Right atrium auricular region (tissue), 2 donors: ENCODE data around the gene PFAS. TPM values are rescaled to one million over a fixed set of nuclear protein-coding genes. Genes with fewer than 3 reads are reported as not detected.

ENCODE experiments used
- DNase-seq: peaks from one replicate; pipeline ENCODE4 v3.0.0-alpha.2; 2019; ENCODE audit warnings: low spot score
- H3K27ac ChIP-seq, 2 donors: fragments of 200-600 bp; sonication (generic); 1 replicate in 1 of 2; 2 replicates in 1 of 2; pipeline ENCODE4 v1.5.1; 2016 to 2019
- H3K27me3 ChIP-seq, 2 donors: fragments of 200-600 bp; sonication (generic); one replicate each; pipeline versions ENCODE4 v1.5.1 to v1.6.0; 2017 to 2019
- H3K36me3 ChIP-seq: fragments of 200-600 bp; sonication (generic); one replicate; pipeline ENCODE4 v1.5.1; 2016
- H3K4me1 ChIP-seq, 2 donors: fragments of 200-600 bp; sonication (generic); one replicate each; pipeline versions ENCODE4 v1.5.1 to v1.6.0; 2017 to 2019
- H3K4me3 ChIP-seq, 2 donors: fragments of 200-600 bp; sonication (generic); 1 replicate in 1 of 2; 2 replicates in 1 of 2; pipeline ENCODE4 v1.5.1; 2017 to 2019; ENCODE audit warnings: mild to moderate bottlenecking in 1 of 2, moderate library complexity in 1 of 2
- H3K9me3 ChIP-seq, 2 donors: fragments of 200-600 bp; sonication (generic); one replicate each; pipeline ENCODE4 v1.5.1; 2019
- total RNA-seq, 2 donors: library from RNA; depleted of rRNA; stranded (reverse); fragments of >200 nt; gene quantifications; one replicate each; pipeline ENCODE4 v1.1.0, GENCODE V29; 2016
- TF ChIP-seq, protein P1 (sequence below), 2 donors: fragments of 200-600 bp; sonication (generic); IDR thresholded peaks; one replicate each; pipeline ENCODE4 v1.5.1; 2019; ENCODE audit warnings: antibody characterized with exemption in 2 of 2

PFAS gene
- total RNA-seq, 2 donors from 2014 or later = 4.4 to 5.3 TPM

DNA sequence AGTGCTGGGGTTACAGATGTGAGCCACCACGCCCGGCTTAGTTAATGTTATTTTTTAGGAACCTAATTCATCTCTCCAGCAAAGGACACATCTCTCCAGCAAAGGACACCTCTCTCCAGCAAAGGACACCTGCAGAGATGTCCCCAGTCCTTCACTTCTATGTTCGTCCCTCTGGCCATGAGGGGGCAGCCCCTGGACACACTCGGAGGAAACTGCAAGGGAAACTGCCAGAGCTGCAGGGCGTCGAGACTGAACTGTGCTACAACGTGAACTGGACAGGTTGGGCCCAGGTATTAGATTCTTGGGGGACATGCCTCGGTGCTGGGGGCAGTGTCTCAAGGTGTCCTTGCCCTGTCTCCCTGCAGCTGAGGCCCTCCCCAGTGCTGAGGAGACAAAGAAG lies 4.7 kb downstream of the PFAS start:
- Histone ChIP-seq H3K4me3 (no peak overlapping the region), H3K36me3 (peaks cover 39% of the 10 kb centered on the region), H3K4me1 (peaks cover 0 to 8% of the 10 kb centered on the region in 2 donors), H3K27ac (no peak overlapping the region), H3K9me3 (no peaks in the 10 kb centered on the region), H3K27me3 (no peaks in the 10 kb centered on the region)
- no peak for DNase-seq
- TF ChIP-seq, protein P1, sequence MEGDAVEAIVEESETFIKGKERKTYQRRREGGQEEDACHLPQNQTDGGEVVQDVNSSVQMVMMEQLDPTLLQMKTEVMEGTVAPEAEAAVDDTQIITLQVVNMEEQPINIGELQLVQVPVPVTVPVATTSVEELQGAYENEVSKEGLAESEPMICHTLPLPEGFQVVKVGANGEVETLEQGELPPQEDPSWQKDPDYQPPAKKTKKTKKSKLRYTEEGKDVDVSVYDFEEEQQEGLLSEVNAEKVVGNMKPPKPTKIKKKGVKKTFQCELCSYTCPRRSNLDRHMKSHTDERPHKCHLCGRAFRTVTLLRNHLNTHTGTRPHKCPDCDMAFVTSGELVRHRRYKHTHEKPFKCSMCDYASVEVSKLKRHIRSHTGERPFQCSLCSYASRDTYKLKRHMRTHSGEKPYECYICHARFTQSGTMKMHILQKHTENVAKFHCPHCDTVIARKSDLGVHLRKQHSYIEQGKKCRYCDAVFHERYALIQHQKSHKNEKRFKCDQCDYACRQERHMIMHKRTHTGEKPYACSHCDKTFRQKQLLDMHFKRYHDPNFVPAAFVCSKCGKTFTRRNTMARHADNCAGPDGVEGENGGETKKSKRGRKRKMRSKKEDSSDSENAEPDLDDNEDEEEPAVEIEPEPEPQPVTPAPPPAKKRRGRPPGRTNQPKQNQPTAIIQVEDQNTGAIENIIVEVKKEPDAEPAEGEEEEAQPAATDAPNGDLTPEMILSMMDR (IDR thresholded peaks at IDR 0.05) = no peak

DNA sequence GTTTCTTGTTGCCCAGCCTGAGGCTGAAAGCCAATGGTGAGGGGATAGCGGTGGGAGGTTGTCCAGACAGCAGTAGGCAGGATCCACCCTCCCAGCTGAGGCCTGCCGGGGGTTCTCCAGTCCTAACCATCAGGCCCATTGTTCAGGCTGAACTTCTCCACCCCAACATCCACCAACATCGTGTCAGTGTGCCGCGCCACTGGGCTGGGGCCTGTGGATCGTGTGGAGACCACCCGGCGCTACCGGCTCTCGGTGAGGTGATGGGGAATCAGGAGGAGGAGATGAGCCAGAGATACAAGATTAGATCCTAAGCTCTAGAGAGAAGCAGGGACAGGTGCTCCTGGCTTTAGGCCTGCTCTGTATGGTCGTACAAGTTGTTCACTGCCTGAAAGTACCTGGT lies 5.8 kb downstream of the PFAS start:
- TF ChIP-seq, protein P1 (IDR thresholded peaks at IDR 0.05) = no peak
- peaks cover 0 to 3% of the 10 kb centered on the region in 2 donors for H3K4me1 ChIP-seq
- DNase-seq = no peak
- H3K27me3 ChIP-seq = no peaks in the 10 kb centered on the region
- no peak overlapping the region for H3K27ac ChIP-seq
- no peaks in the 10 kb centered on the region for H3K9me3 ChIP-seq
- peaks cover 47% of the 10 kb centered on the region for H3K36me3 ChIP-seq
- no peak overlapping the region for H3K4me3 ChIP-seq

- no peak overlapping the region for H3K4me3 ChIP-seq
- H3K4me1 ChIP-seq = no peaks in the 10 kb centered on the region
- no peak overlapping the region for H3K27ac ChIP-seq
- H3K9me3 ChIP-seq = no peaks in the 10 kb centered on the region
- H3K27me3 ChIP-seq = no peaks in the 10 kb centered on the region
- TF ChIP-seq, protein P1 (IDR thresholded peaks at IDR 0.05) = no peak
- DNase-seq = no peak
- peaks cover 48% of the 10 kb centered on the region for H3K36me3 ChIP-seq
Observed at GRCh38 chr17:8255499-8255898, 6.4 kb downstream of the PFAS start.

GRCh38 chr17:8256291-8256690 lies 7.2 kb downstream of the PFAS start:
- TF ChIP-seq, protein P1 (IDR thresholded peaks at IDR 0.05) = no peak
- no peaks in the 10 kb centered on the region for H3K27me3 ChIP-seq
- no peak for DNase-seq
- H3K4me3 ChIP-seq = no peak overlapping the region
- H3K9me3 ChIP-seq = no peaks in the 10 kb centered on the region
- H3K27ac ChIP-seq = no peak overlapping the region
- H3K36me3 ChIP-seq = peaks cover 48% of the 10 kb centered on the region
- no peaks in the 10 kb centered on the region for H3K4me1 ChIP-seq

DNA sequence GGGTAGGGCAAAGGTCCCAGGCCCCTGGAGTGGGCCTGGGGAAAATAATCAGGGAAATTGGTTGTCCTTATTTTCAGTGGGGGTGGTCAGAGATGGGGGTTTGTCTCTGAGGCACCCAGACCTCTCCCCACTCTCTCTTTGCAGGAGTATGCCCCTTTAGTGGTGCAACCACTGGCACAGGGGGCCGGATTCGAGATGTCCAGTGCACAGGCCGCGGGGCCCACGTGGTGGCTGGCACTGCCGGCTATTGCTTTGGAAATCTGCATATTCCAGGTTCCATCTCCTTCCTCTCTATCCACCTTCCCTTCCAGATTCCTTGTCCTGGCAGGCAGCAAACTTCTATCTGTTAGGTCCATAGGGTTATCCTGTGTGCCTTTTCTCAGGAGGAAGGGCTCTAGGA lies 7.6 kb downstream of the PFAS start:
- no peak for DNase-seq
- Histone ChIP-seq H3K36me3 (peaks cover 48% of the 10 kb centered on the region), H3K4me1 (no peaks in the 10 kb centered on the region)

DNA sequence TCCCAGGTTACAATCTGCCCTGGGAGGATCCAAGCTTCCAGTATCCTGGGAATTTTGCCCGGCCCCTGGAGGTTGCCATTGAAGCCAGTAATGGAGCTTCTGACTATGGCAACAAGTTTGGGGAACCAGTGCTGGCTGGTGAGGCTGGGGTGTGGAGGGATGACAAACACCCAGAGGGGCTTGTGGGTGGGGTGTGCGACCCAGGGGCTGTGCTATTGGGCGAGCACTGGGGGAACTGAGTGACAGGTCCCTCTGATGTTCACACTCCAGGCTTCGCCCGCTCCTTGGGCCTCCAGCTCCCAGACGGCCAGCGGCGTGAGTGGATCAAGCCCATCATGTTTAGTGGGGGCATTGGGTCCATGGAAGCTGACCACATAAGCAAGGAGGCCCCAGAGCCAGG lies 8.7 kb downstream of the PFAS start:
- TF ChIP-seq, protein P1 (IDR thresholded peaks at IDR 0.05) = no peak
- Histone ChIP-seq H3K27ac (no peak overlapping the region), H3K4me3 (no peak overlapping the region), H3K4me1 (no peaks in the 10 kb centered on the region), H3K36me3 (peaks cover 49% of the 10 kb centered on the region), H3K27me3 (no peaks in the 10 kb centered on the region), H3K9me3 (no peaks in the 10 kb centered on the region)
- DNase-seq = no peak

More for the DNA sequence above, 7.6 kb downstream of the PFAS start:
- no peaks in the 10 kb centered on the region for H3K9me3 ChIP-seq
- TF ChIP-seq, protein P1 (IDR thresholded peaks at IDR 0.05) = no peak
- H3K27me3 ChIP-seq = no peaks in the 10 kb centered on the region
- no peak overlapping the region for H3K4me3 ChIP-seq
- no peak overlapping the region for H3K27ac ChIP-seq
